Retinal pigment epithelial cell (primary cell): ENCODE results near the gene FAM107B.

Experiments used
- DNase-seq: peaks from one replicate; pipeline ENCODE4 v3.0.0-alpha.2; 2010; ENCODE audit warnings: low read depth
- H3K4me3 ChIP-seq: 2 replicates; pipeline ENCODE4 v1.5.1; 2011; ENCODE audit warnings: mild to moderate bottlenecking, low read length, control low read depth, moderate library complexity
- TF ChIP-seq, protein P1 (sequence below): conservative IDR thresholded peaks from 2 replicates; pipeline ENCODE4 v1.5.1; 2011; ENCODE audit warnings: low read depth, low read length, control low read depth, inconsistent platforms

The FAM107B gene

DNA sequence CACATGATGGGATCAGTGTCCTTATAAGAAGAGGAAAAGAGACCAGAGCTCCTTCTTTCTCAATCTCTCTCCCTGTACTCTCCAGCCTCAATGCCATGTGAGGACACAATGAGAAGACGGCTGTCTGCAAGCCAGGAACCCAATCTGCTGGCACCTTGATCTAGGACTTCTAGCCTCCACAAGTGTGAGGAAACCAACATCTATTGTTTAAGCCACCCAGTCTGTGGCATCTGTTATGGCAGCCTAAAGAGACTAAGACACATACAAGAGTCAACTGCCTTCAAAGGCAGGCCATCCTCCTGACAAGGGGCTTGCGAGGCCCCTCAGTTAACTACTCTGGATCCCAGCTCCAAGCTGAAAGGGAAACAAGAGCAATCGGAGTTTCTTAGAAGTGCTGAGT, 225.7 kb downstream of the FAM107B start:
- no peak overlapping the region for H3K4me3 ChIP-seq
- DNase-seq, result no peak
- TF ChIP-seq, protein P1, sequence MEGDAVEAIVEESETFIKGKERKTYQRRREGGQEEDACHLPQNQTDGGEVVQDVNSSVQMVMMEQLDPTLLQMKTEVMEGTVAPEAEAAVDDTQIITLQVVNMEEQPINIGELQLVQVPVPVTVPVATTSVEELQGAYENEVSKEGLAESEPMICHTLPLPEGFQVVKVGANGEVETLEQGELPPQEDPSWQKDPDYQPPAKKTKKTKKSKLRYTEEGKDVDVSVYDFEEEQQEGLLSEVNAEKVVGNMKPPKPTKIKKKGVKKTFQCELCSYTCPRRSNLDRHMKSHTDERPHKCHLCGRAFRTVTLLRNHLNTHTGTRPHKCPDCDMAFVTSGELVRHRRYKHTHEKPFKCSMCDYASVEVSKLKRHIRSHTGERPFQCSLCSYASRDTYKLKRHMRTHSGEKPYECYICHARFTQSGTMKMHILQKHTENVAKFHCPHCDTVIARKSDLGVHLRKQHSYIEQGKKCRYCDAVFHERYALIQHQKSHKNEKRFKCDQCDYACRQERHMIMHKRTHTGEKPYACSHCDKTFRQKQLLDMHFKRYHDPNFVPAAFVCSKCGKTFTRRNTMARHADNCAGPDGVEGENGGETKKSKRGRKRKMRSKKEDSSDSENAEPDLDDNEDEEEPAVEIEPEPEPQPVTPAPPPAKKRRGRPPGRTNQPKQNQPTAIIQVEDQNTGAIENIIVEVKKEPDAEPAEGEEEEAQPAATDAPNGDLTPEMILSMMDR, result no peak

DNA sequence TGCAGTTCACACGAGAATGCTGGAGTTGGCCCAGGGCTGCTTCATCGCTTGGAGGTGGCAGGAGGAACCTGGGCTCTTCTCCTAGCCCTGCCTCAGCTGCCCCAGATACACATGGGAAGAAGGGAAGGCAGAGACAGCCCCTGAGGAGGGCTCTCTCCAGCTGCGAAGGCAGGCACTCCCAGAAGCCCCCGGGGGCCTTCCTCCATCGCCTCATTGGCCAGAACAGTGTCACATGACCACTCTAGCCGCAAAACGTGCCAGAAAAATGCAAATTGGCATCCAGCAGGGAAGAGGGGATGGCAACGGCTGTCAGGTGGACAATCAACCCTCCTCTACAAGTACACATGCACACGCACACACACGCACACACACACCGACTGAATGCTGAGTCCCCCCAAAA, 226.2 kb downstream of the FAM107B start:
- DNase-seq, result no peak
- H3K4me3 ChIP-seq, result no peak overlapping the region
- TF ChIP-seq, protein P1, result no peak

DNA sequence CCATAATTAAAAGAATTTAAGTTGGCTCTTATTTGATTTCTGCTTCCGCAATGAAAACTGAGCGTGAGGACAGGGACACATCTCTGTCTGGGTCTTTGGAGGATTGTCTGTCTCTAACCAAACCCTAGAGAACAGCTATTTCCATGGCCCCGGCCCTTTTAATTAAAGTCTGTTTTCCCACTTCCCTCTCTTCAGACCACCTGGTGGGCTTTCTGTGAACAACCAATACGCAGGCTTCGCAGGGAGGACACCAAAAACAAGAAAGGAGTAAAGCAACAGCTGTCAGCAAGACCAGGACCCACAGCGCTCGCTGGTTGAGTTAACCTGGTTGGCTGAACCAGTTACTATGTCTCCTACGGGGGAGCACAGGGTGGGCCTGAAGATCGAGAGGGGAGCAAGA, 226.9 kb downstream of the FAM107B start:
- TF ChIP-seq, protein P1, result peak; percentile 24
- DNase-seq, result no peak
- H3K4me3 ChIP-seq, result no peak overlapping the region

DNA sequence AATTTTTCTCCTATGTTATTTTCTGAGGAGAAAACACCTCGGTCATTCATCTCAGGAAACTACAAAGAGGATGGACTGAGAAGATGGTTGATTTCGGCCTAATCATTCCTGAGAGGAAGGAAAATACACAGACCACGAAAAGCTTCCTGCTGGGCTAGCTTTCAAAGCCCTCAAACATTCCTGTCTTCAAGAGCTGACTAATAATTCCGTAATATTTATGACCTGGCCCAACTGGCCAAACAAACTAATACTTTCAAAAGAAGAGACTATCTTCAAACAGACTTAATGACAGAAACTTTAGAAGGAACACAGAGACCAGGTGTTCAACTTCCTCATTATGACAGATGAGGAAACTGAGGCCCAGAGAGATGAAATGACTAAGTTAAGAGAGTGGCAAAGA, 228.9 kb downstream of the FAM107B start:
- TF ChIP-seq, protein P1, result no peak
- no peak for DNase-seq
- no peak overlapping the region for H3K4me3 ChIP-seq

DNA sequence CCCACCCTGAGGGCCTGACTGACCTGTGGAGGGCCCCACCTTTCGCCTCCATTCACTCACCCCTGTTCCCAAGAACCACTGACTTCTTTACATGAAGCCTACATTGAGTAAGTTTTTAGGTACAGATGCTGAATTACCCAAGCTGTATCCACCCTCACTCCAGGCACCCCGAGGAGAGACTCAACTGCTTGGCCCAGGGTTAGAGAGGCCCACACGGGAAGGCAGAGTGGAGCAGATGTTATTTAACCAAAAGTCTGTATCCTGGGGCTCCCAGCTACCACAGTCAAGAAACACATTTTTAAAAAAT, 230.8 kb downstream of the FAM107B start:
- no peak overlapping the region for H3K4me3 ChIP-seq
- no peak for DNase-seq
- TF ChIP-seq, protein P1, result no peak

DNA sequence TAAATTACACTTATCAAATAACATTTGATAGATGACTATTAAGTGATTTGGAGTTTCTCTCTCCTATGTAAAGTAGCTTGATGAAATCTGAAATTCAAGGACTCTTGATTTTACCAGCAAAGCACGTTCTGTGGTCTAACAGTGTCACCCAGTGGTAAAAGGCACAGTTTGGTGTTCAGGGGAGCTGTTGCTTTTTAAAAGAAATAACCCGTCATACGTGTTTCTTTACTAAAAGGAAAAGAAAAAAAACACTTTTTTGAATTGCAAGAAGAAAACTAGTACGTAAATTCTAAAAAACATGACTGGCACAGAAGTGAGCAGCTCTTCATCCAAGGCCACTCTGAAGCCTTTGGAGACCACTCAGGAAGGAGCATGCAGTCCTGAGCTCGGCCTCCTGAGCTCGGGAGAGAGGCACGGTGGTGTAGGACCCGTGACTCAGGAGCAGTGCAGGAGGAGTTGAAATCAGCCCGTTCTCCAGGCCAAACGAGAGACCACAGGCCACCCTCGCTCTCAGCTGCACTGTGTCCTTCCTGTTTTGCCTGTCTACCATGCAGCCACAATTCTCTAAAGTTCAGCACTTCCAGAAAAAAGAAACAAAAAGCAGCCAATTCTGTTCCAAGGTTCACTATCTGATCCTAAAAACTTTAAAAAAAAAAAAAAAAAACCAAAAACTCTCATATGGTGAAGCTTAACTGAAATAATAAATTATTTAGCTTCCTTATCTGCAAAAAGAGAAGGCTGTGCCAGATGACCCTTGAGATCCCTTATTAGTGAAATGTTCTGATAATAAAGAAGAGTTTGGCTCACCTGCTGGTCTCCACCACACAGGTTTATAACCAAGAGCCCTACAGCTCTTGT, 231.4 kb downstream of the FAM107B start:
- H3K4me3 ChIP-seq, result no peak overlapping the region
- no peak for DNase-seq
- TF ChIP-seq, protein P1, result peak; percentile 45

DNA sequence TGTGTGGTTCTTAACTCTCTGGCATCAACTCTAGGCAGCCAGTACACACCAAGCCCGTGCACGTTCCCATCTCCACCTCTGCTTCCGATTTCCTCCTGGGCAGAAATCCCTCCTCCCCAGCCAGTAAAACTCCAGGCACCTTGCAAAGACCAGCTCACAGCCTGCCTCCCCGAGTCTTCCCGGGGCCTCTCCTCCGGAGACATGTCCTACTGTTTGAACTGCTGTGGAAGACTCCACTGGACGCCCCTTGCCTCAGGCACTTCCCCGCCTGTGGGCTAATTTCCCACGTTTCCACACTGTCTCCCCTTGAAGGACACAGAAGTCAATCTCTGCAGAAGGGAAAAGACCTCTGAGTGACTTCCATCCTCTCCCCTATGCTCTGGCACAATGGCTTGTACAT, 233.3 kb downstream of the FAM107B start:
- H3K4me3 ChIP-seq, result no peak overlapping the region
- DNase-seq, result no peak
- TF ChIP-seq, protein P1, result no peak
